Suprapubic skin (tissue), 4 donors: ENCODE results near the gene TRNAU1AP.

Experiments used
- EP300 ChIP-seq: sonication (generic); formaldehyde crosslinking; IDR thresholded peaks from one replicate; pipeline ENCODE4 v1.6.1; 2017; ENCODE audit warnings: antibody characterized with exemption
- POLR2A ChIP-seq, 2 donors: fragments of 450-650 bp; IDR thresholded peaks; one replicate each; pipeline ENCODE4 v1.6.1; 2017; ENCODE audit warnings: antibody characterized with exemption in 2 of 2, mild to moderate bottlenecking in 2 of 2, moderate library complexity in 2 of 2
- POLR2AphosphoS5 ChIP-seq, 3 donors: sonication (generic); formaldehyde crosslinking; IDR thresholded peaks; one replicate each; pipeline ENCODE4 v1.6.1; 2017; ENCODE audit warnings: antibody characterized with exemption in 3 of 3
- TF ChIP-seq, protein P1 (sequence below), 2 donors: fragments of 200-600 bp in 1 of 2; fragments of 450-650 bp in 1 of 2; sonication (generic) in 1 of 2; IDR thresholded peaks; one replicate each; pipeline ENCODE4 v1.5.1; 2016 to 2019; ENCODE audit warnings: antibody characterized with exemption in 2 of 2, mild to moderate bottlenecking in 1 of 2, moderate library complexity in 1 of 2

DNA sequence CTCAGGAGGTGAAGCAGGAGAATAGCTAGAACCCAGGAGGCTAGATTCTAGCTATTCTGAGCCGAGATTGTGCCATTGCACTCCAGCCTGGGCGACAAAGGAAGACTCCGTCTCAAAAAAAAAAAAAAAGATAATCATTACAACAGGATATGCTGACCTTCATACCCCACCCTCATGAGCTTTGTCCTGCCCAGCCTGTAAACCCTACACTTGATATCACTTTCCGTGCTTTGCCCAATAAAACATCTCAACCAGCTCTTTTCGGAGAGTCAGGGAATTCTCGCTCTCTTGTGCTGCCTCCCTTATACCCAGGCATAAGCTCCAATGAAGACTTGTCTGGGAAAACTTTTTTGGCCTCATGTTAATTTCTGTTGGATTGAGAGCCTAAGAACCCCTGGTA is 1.5 kb upstream of the TRNAU1AP start:
- TF ChIP-seq POLR2A (IDR thresholded peaks at IDR 0.05) (no peak), POLR2AphosphoS5 (IDR thresholded peaks at IDR 0.05) (no peak), EP300 (no peak)
- TF ChIP-seq, protein P1, sequence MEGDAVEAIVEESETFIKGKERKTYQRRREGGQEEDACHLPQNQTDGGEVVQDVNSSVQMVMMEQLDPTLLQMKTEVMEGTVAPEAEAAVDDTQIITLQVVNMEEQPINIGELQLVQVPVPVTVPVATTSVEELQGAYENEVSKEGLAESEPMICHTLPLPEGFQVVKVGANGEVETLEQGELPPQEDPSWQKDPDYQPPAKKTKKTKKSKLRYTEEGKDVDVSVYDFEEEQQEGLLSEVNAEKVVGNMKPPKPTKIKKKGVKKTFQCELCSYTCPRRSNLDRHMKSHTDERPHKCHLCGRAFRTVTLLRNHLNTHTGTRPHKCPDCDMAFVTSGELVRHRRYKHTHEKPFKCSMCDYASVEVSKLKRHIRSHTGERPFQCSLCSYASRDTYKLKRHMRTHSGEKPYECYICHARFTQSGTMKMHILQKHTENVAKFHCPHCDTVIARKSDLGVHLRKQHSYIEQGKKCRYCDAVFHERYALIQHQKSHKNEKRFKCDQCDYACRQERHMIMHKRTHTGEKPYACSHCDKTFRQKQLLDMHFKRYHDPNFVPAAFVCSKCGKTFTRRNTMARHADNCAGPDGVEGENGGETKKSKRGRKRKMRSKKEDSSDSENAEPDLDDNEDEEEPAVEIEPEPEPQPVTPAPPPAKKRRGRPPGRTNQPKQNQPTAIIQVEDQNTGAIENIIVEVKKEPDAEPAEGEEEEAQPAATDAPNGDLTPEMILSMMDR (IDR thresholded peaks at IDR 0.05): no peak
